ENCODE measurements around the gene HES5.

HES5 gene

GRCh38 chr1:2543543-2544092 is 13.6 kb upstream of the HES5 start:
- Histone ChIP-seq H3K4me1 (ENCODE audit: insufficient read depth, insufficient read length) (peaks cover 20% of the 10 kb centered on the region), H3K27me3 (ENCODE audit: insufficient read depth, insufficient read length) (peaks cover 40% of the 10 kb centered on the region), H3K36me3 (ENCODE audit: insufficient read depth, insufficient read length, low read length) (no peaks in the 10 kb centered on the region), H3K9me3 (ENCODE audit: insufficient read depth, low read length) (no peaks in the 10 kb centered on the region), H3K9ac (ENCODE audit: insufficient read length, low read depth) (peak overlapping the region; percentile 26), H3K4me3 (ENCODE audit: insufficient read length, low read depth) (no peak overlapping the region)
- no peak for DNase-seq (ENCODE audit: low read depth, low spot score)
- TF ChIP-seq SUZ12 (IDR thresholded peaks at IDR 0.05; ENCODE audit: extremely low read depth, insufficient read depth, insufficient read length) (no peak), ZNF274 (IDR thresholded peaks at IDR 0.05; ENCODE audit: low read depth, low read length) (no peak), YY1 (IDR thresholded peaks at IDR 0.05; ENCODE audit: insufficient read depth, insufficient read length) (no peak)

- H3K9ac ChIP-seq (ENCODE audit: insufficient read length, low read depth): peak overlapping the region; percentile 21
- H3K4me1 ChIP-seq (ENCODE audit: insufficient read depth, insufficient read length): peaks cover 20% of the 10 kb centered on the region
- TF ChIP-seq ZNF274 (IDR thresholded peaks at IDR 0.05; ENCODE audit: low read depth, low read length) (no peak), SUZ12 (IDR thresholded peaks at IDR 0.05; ENCODE audit: extremely low read depth, insufficient read depth, insufficient read length) (no peak)
- H3K9me3 ChIP-seq (ENCODE audit: insufficient read depth, low read length): no peaks in the 10 kb centered on the region
- peaks cover 52% of the 10 kb centered on the region for H3K27me3 ChIP-seq (ENCODE audit: insufficient read depth, insufficient read length)
- no peak overlapping the region for H3K4me3 ChIP-seq (ENCODE audit: insufficient read length, low read depth)
- no peaks in the 10 kb centered on the region for H3K36me3 ChIP-seq (ENCODE audit: insufficient read depth, insufficient read length, low read length)
- DNase-seq (ENCODE audit: low read depth, low spot score): no peak
These were observed 12.3 kb upstream of the HES5 start for GRCh38 chr1:2542246-2542915.

GRCh38 chr1:2541619-2542245 is 11.7 kb upstream of the HES5 start:
- DNase-seq (ENCODE audit: low read depth, low spot score): no peak
- Histone ChIP-seq H3K4me3 (ENCODE audit: insufficient read length, low read depth) (no peak overlapping the region), H3K9ac (ENCODE audit: insufficient read length, low read depth) (peak overlapping the region; percentile 21), H3K27me3 (ENCODE audit: insufficient read depth, insufficient read length) (peaks cover 56% of the 10 kb centered on the region), H3K9me3 (ENCODE audit: insufficient read depth, low read length) (no peaks in the 10 kb centered on the region), H3K36me3 (ENCODE audit: insufficient read depth, insufficient read length, low read length) (no peaks in the 10 kb centered on the region), H3K4me1 (ENCODE audit: insufficient read depth, insufficient read length) (peaks cover 20% of the 10 kb centered on the region)
- TF ChIP-seq ZNF274 (IDR thresholded peaks at IDR 0.05; ENCODE audit: low read depth, low read length): no peak

GRCh38 chr1:2540816-2541492 is 10.9 kb upstream of the HES5 start:
- Histone ChIP-seq H3K36me3 (ENCODE audit: insufficient read depth, insufficient read length, low read length) (no peaks in the 10 kb centered on the region), H3K9me3 (ENCODE audit: insufficient read depth, low read length) (no peaks in the 10 kb centered on the region), H3K4me3 (ENCODE audit: insufficient read length, low read depth) (no peak overlapping the region), H3K4me1 (ENCODE audit: insufficient read depth, insufficient read length) (peaks cover 20% of the 10 kb centered on the region), H3K27me3 (ENCODE audit: insufficient read depth, insufficient read length) (peaks cover 58% of the 10 kb centered on the region), H3K9ac (ENCODE audit: insufficient read length, low read depth) (peak overlapping the region; percentile 56)
- no peak for DNase-seq (ENCODE audit: low read depth, low spot score)
- TF ChIP-seq SUZ12 (IDR thresholded peaks at IDR 0.05; ENCODE audit: extremely low read depth, insufficient read depth, insufficient read length) (no peak), YY1 (IDR thresholded peaks at IDR 0.05; ENCODE audit: insufficient read depth, insufficient read length) (no peak), ZNF274 (IDR thresholded peaks at IDR 0.05; ENCODE audit: low read depth, low read length) (no peak)

- H3K4me3 ChIP-seq (ENCODE audit: insufficient read length, low read depth): no peak overlapping the region
- peaks cover 19% of the 10 kb centered on the region for H3K4me1 ChIP-seq (ENCODE audit: insufficient read depth, insufficient read length)
- H3K9ac ChIP-seq (ENCODE audit: insufficient read length, low read depth): no peak overlapping the region
- H3K36me3 ChIP-seq (ENCODE audit: insufficient read depth, insufficient read length, low read length): no peaks in the 10 kb centered on the region
- TF ChIP-seq SUZ12 (IDR thresholded peaks at IDR 0.05; ENCODE audit: extremely low read depth, insufficient read depth, insufficient read length) (no peak), YY1 (IDR thresholded peaks at IDR 0.05; ENCODE audit: insufficient read depth, insufficient read length) (no peak), ZNF274 (IDR thresholded peaks at IDR 0.05; ENCODE audit: low read depth, low read length) (no peak)
- H3K27me3 ChIP-seq (ENCODE audit: insufficient read depth, insufficient read length): peaks cover 61% of the 10 kb centered on the region
- H3K9me3 ChIP-seq (ENCODE audit: insufficient read depth, low read length): no peaks in the 10 kb centered on the region
- DNase-seq (ENCODE audit: low read depth, low spot score): no peak
These were observed 9.3 kb upstream of the HES5 start for GRCh38 chr1:2539312-2539907.

- TF ChIP-seq ZNF274 (IDR thresholded peaks at IDR 0.05; ENCODE audit: low read depth, low read length): no peak
- no peak for TF ChIP-seq SUZ12 (IDR thresholded peaks at IDR 0.05; ENCODE audit: extremely low read depth, insufficient read depth, insufficient read length)
- no peak for TF ChIP-seq YY1 (IDR thresholded peaks at IDR 0.05; ENCODE audit: insufficient read depth, insufficient read length)
- Histone ChIP-seq H3K9ac (ENCODE audit: insufficient read length, low read depth) (no peak overlapping the region), H3K4me3 (ENCODE audit: insufficient read length, low read depth) (no peak overlapping the region), H3K4me1 (ENCODE audit: insufficient read depth, insufficient read length) (peaks cover 15% of the 10 kb centered on the region), H3K9me3 (ENCODE audit: insufficient read depth, low read length) (no peaks in the 10 kb centered on the region), H3K27me3 (ENCODE audit: insufficient read depth, insufficient read length) (peaks cover 64% of the 10 kb centered on the region), H3K36me3 (ENCODE audit: insufficient read depth, insufficient read length, low read length) (no peaks in the 10 kb centered on the region)
- no peak for DNase-seq (ENCODE audit: low read depth, low spot score)
These were observed 8.8 kb upstream of the HES5 start for GRCh38 chr1:2538872-2539271.

GRCh38 chr1:2538376-2538775 is 8.3 kb upstream of the HES5 start:
- H3K9me3 ChIP-seq (ENCODE audit: insufficient read depth, low read length): no peaks in the 10 kb centered on the region
- no peak for DNase-seq (ENCODE audit: low read depth, low spot score)
- H3K4me3 ChIP-seq (ENCODE audit: insufficient read length, low read depth): no peak overlapping the region
- H3K36me3 ChIP-seq (ENCODE audit: insufficient read depth, insufficient read length, low read length): no peaks in the 10 kb centered on the region
- peaks cover 64% of the 10 kb centered on the region for H3K27me3 ChIP-seq (ENCODE audit: insufficient read depth, insufficient read length)
- peaks cover 13% of the 10 kb centered on the region for H3K4me1 ChIP-seq (ENCODE audit: insufficient read depth, insufficient read length)
- TF ChIP-seq ZNF274 (IDR thresholded peaks at IDR 0.05; ENCODE audit: low read depth, low read length) (no peak), YY1 (IDR thresholded peaks at IDR 0.05; ENCODE audit: insufficient read depth, insufficient read length) (no peak), SUZ12 (IDR thresholded peaks at IDR 0.05; ENCODE audit: extremely low read depth, insufficient read depth, insufficient read length) (no peak)
- H3K9ac ChIP-seq (ENCODE audit: insufficient read length, low read depth): no peak overlapping the region

All from NT2/D1 (cell line).